HG03565 (cell line): ENCODE measurements around the gene PTCHD4.
A peak's percentile ranks its signal among the peaks of the same experiment; 100 is the strongest.
"Not testable (repeated sequence)": the region's sequence is repeated elsewhere in the genome, so short reads cannot be mapped to it uniquely, and the experiment has no call there.

Source experiments
- ATAC-seq: cut with Tn5 transposase; IDR thresholded peaks from one replicate; pipeline ENCODE4 v1.9.1; 2021; ENCODE audit warnings: mild to moderate bottlenecking, moderate library complexity; ENCODE audit not compliant: unreplicated experiment

The PTCHD4 gene

GRCh38 chr6:48111143-48111506 is at the start of gene PTCHD4:
PTCHD4 (minus strand) TSS chr6:48111197; CDS start chr6:48068957, 42,240 bp downstream.
- ATAC-seq, result no peak

- ATAC-seq, result no peak
These were observed 40.1 kb upstream of the PTCHD4 start for GRCh38 chr6:48151142-48151541.

GRCh38 chr6:48150701-48151100 is 39.7 kb upstream of the PTCHD4 start:
- no peak for ATAC-seq

GRCh38 chr6:48147051-48147450 is 36.1 kb upstream of the PTCHD4 start:
- ATAC-seq, result no peak

- no peak for ATAC-seq
These were observed 33.0 kb upstream of the PTCHD4 start for GRCh38 chr6:48144021-48144420.

- ATAC-seq, result no peak
These were observed 31.0 kb upstream of the PTCHD4 start for GRCh38 chr6:48141975-48142374.

GRCh38 chr6:48139818-48140614 is 29.0 kb upstream of the PTCHD4 start:
- no peak for ATAC-seq

GRCh38 chr6:48136856-48137255 is 25.9 kb upstream of the PTCHD4 start:
- ATAC-seq, result no peak

GRCh38 chr6:48135323-48136084 is 24.5 kb upstream of the PTCHD4 start:
- no peak for ATAC-seq

- no peak for ATAC-seq
These were observed 23.2 kb upstream of the PTCHD4 start for GRCh38 chr6:48134246-48134645.

- ATAC-seq, result no peak
These were observed 12.6 kb upstream of the PTCHD4 start for GRCh38 chr6:48123601-48124000.

- ATAC-seq, result not testable (repeated sequence)
These were observed 11.2 kb upstream of the PTCHD4 start for GRCh38 chr6:48121983-48122749.

- ATAC-seq, result no peak
These were observed 6.0 kb upstream of the PTCHD4 start for GRCh38 chr6:48116699-48117645.

- no peak for ATAC-seq
These were observed 2.1 kb upstream of the PTCHD4 start for GRCh38 chr6:48113130-48113529.

GRCh38 chr6:48111575-48111974 is 578 bp upstream of the PTCHD4 start:
- ATAC-seq, result no peak

- no peak for ATAC-seq
These were observed 408 bp downstream of the PTCHD4 start for GRCh38 chr6:48110436-48111142.

GRCh38 chr6:48109944-48110343 is 1.1 kb downstream of the PTCHD4 start:
- no peak for ATAC-seq

GRCh38 chr6:48102476-48103195 is 8.4 kb downstream of the PTCHD4 start:
- ATAC-seq, result not testable (repeated sequence)

- peak; percentile 94 for ATAC-seq
These were observed 9.7 kb downstream of the PTCHD4 start for GRCh38 chr6:48101290-48101689.
